Upper lobe of left lung (tissue), 6 donors: ENCODE results near the gene KCTD12. TPM values are rescaled to one million over a fixed set of nuclear protein-coding genes. Genes with fewer than 3 reads are reported as not detected.

Source experiments
- ATAC-seq, 2 donors: fragments of 200-7000 bp; cut with Tn5 transposase; one replicate each; pipeline ENCODE4 v1.9.1; 2022; ENCODE audit warnings: mild to moderate bottlenecking in 2 of 2, moderate library complexity in 2 of 2; ENCODE audit not compliant: low FRiP score in 2 of 2
- DNase-seq, 2 donors: peaks; one replicate each; pipeline ENCODE4 v3.0.0-alpha.2; 2019 to 2020
- H3K27ac ChIP-seq, 4 donors: fragments of 200-600 bp; sonication (generic); one replicate each; pipeline ENCODE4 v1.5.1; 2016 to 2019
- H3K27me3 ChIP-seq, 4 donors: fragments of 200-600 bp; sonication (generic); one replicate each; pipeline ENCODE4 v1.5.1; 2017 to 2019
- H3K36me3 ChIP-seq, 4 donors: fragments of 200-600 bp; sonication (generic); one replicate each; pipeline ENCODE4 v1.5.1; 2016 to 2019
- H3K4me1 ChIP-seq, 4 donors: fragments of 200-600 bp; sonication (generic); one replicate each; pipeline ENCODE4 v1.5.1; 2018 to 2019
- H3K4me3 ChIP-seq, 4 donors: fragments of 200-600 bp; sonication (generic); one replicate each; pipeline ENCODE4 v1.5.1; 2017 to 2019; ENCODE audit warnings: mild to moderate bottlenecking in 2 of 4, moderate library complexity in 1 of 4
- H3K9me3 ChIP-seq, 4 donors: fragments of 200-600 bp; sonication (generic); one replicate each; pipeline ENCODE4 v1.5.1; 2018 to 2019
- CTCF ChIP-seq, 6 experiments: fragments of 450-650 bp in 4 of 6; fragments of 200-600 bp in 2 of 6; sonication (generic) in 2 of 6; IDR thresholded peaks; one replicate each; pipeline ENCODE4 v1.5.1; 2016 to 2019; ENCODE audit warnings: antibody characterized with exemption in 6 of 6
- EP300 ChIP-seq, 4 donors: sonication (generic); formaldehyde crosslinking; IDR thresholded peaks; one replicate each; pipeline ENCODE4 v1.5.1; 2017; ENCODE audit warnings: antibody characterized with exemption in 4 of 4, control low read depth in 2 of 4
- POLR2A ChIP-seq, 4 donors: fragments of 450-650 bp; IDR thresholded peaks; one replicate each; pipeline ENCODE4 v1.5.1; 2016 to 2017; ENCODE audit warnings: antibody characterized with exemption in 4 of 4, mild to moderate bottlenecking in 2 of 4
- POLR2AphosphoS5 ChIP-seq, 2 donors: sonication (generic); formaldehyde crosslinking; IDR thresholded peaks; one replicate each; pipeline ENCODE4 v1.5.1; 2017; ENCODE audit warnings: antibody characterized with exemption in 2 of 2
- WGBS, 2 donors: methylation state at CpG; one replicate each; pipeline ENCODE4 v1.1.5; 2017 to 2018; 5-methylcytosine and 5-hydroxymethylcytosine counted together
- total RNA-seq, 6 donors: library from RNA; depleted of rRNA in 4 of 6; stranded (reverse); fragments of >200 nt in 4 of 6; gene quantifications; one replicate each; pipeline versions ENCODE4 v1.1.0 to v1.2.1, GENCODE V29; 2016 to 2021
- donor health status: DM: no; HTN: no; CAD: no; lungs with moderate emphysema.
- donor health status: DM: no; HTN: yes; CAD: no; lungs with severe emphysema.

KCTD12 gene
- total RNA-seq, 6 donors from 2014 or later = 40.9 to 165 (median 85.6) TPM

- H3K9me3 ChIP-seq = no peaks in the 10 kb centered on the region
- no peaks in the 10 kb centered on the region for H3K27me3 ChIP-seq
- no peaks in the 10 kb centered on the region for H3K36me3 ChIP-seq
- TF ChIP-seq EP300 (IDR thresholded peaks at IDR 0.05) (no peak), CTCF (IDR thresholded peaks at IDR 0.05) (no peak), POLR2A (IDR thresholded peaks at IDR 0.05) (no peak), POLR2AphosphoS5 (IDR thresholded peaks at IDR 0.05) (no peak)
- ATAC-seq (no peak), DNase-seq (no peak)
- peaks cover 0 to 35% (median 9%) of the 10 kb centered on the region in 4 donors for H3K4me1 ChIP-seq
- 22 to 26% methylated on average over 20 of the region's 20 CpGs for WGBS, 2 donors
- H3K27ac ChIP-seq = peak overlapping the region; percentile 88 to 93 (median 92)
- peak overlapping the region; percentile 33 to 79 (median 66) for H3K4me3 ChIP-seq
Observed at GRCh38 chr13:76887076-76887563, 915 bp upstream of the KCTD12 start.

- 0% methylated on average over 2 of the region's 37 CpGs; no CpG with 5 or more reads in 1 of the 2 donors for WGBS, 2 donors
- H3K4me3 ChIP-seq = peak overlapping the region; percentile 49 to 79 (median 66)
- no peaks in the 10 kb centered on the region for H3K9me3 ChIP-seq
- peak overlapping the region; percentile 88 to 93 (median 92) for H3K27ac ChIP-seq
- ATAC-seq (peak in 1 of 2 donors; percentile 5), DNase-seq (no peak)
- no peak for TF ChIP-seq POLR2AphosphoS5 (IDR thresholded peaks at IDR 0.05)
- TF ChIP-seq EP300 (IDR thresholded peaks at IDR 0.05) = no peak
- no peak for TF ChIP-seq POLR2A (IDR thresholded peaks at IDR 0.05)
- TF ChIP-seq CTCF (IDR thresholded peaks at IDR 0.05) = no peak
- no peaks in the 10 kb centered on the region for H3K36me3 ChIP-seq
- H3K4me1 ChIP-seq = peaks cover 0 to 37% (median 12%) of the 10 kb centered on the region in 4 donors
- H3K27me3 ChIP-seq = no peaks in the 10 kb centered on the region
Observed at GRCh38 chr13:76886005-76886291, 257 bp downstream of the KCTD12 start.

GRCh38 chr13:76885203-76886004 lies 801 bp downstream of the KCTD12 start:
- H3K27me3 ChIP-seq = no peaks in the 10 kb centered on the region
- ATAC-seq = peak; percentile 64 to 77
- H3K9me3 ChIP-seq = no peaks in the 10 kb centered on the region
- no peaks in the 10 kb centered on the region for H3K36me3 ChIP-seq
- peak; percentile 88 to 94 for DNase-seq
- peak overlapping the region; percentile 88 to 93 (median 92) for H3K27ac ChIP-seq
- TF ChIP-seq EP300 (IDR thresholded peaks at IDR 0.05) = no peak
- TF ChIP-seq POLR2A (IDR thresholded peaks at IDR 0.05) = peak in 1 of 4 donors; percentile 13
- peak; percentile 18 to 47 for TF ChIP-seq POLR2AphosphoS5 (IDR thresholded peaks at IDR 0.05)
- peak in 4 of 6 experiments; percentile 31 to 66 (median 44) for TF ChIP-seq CTCF (IDR thresholded peaks at IDR 0.05)
- peaks cover 3 to 42% (median 18%) of the 10 kb centered on the region in 4 donors for H3K4me1 ChIP-seq
- peak overlapping the region; percentile 49 to 79 (median 66) for H3K4me3 ChIP-seq
- 0% methylated on average over 6 to 45 of the region's 94 CpGs for WGBS, 2 donors

GRCh38 chr13:76884907-76885202 lies 1.4 kb downstream of the KCTD12 start:
- no peak for DNase-seq
- Histone ChIP-seq H3K36me3 (no peaks in the 10 kb centered on the region), H3K27me3 (no peaks in the 10 kb centered on the region), H3K27ac (peak overlapping the region; percentile 88 to 93 (median 92)), H3K4me3 (peak overlapping the region; percentile 49 to 79 (median 66)), H3K4me1 (peaks cover 8 to 48% (median 21%) of the 10 kb centered on the region in 4 donors), H3K9me3 (no peaks in the 10 kb centered on the region)
- 4 to 9% methylated on average over 6 to 9 of the region's 9 CpGs for WGBS, 2 donors
- TF ChIP-seq EP300 (IDR thresholded peaks at IDR 0.05) (no peak), POLR2A (IDR thresholded peaks at IDR 0.05) (no peak), POLR2AphosphoS5 (IDR thresholded peaks at IDR 0.05) (no peak), CTCF (IDR thresholded peaks at IDR 0.05) (no peak)
- ATAC-seq = no peak
